ENCODE results near the gene NSD1. TPM values are rescaled to one million over a fixed set of nuclear protein-coding genes. Genes with fewer than 3 reads are reported as not detected.
A peak's percentile ranks its signal among the peaks of the same experiment; 100 is the strongest.

Gene NSD1
- total and polyA plus RNA-seq, 9 of the 15 experiments (the other 6 are each of a cell fraction or from before 2014, with no cell fraction given): 3.8 to 51.0 (median 24.7) TPM

DNA sequence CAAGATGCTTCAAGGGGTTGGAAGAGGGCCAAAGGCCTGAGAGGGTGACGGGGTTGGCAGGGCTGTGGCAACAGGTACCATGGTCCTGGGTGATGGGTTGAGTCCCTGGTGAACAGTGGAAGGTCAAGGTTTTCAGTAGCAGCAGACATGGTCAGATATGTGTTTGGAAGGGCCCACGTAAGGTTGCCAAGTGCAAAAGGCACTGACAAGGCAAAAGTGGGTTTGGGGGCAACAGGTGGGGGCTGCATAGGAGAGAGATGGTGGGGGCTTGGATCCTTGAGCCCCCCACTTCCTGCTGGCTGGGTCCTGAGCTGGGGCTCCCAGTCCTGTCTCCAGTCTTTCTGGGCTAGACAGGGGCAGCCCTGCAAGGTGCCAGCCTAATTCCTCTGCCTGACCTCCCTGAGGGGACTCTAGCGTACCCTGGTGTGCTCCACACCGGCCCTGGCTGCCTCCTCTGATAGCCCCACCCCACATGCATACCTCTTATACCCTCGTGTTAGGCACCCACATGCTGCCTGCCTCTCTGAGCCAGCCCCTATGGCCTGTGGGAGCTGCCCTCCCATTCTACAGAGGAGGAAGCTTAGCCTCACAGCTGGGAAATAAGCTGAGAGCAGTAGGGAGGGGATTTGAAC is 20.9 kb upstream of the NSD1 start:
- Histone ChIP-seq H3K9ac (ENCODE audit: insufficient read depth in 1 of 2, low read depth in 2 of 2, low read length in 2 of 2) (peak overlapping the region in 1 of 2 experiments; percentile 38; a peak in 1 of 4 replicates), H3K36me3 (ENCODE audit: control insufficient read depth, insufficient read depth, low read length) (no peaks in the 10 kb centered on the region), H3K4me1 (replicated peaks in 1 of 2; ENCODE audit: control insufficient read depth in 2 of 2, insufficient read depth in 2 of 2, low read length in 2 of 2) (peaks cover 15 to 29% of the 10 kb centered on the region in 2 experiments; a peak in 4 of 5 replicates), H3K4me2 (ENCODE audit: insufficient read depth, low read length) (no peak overlapping the region), H3K9me3 (replicated peaks; ENCODE audit: control insufficient read depth, insufficient read depth, low read depth, low read length) (no peaks in the 10 kb centered on the region), H2AFZ (ENCODE audit: low read depth, low read length) (no peak overlapping the region), H3K4me3 (no peak overlapping the region), H3K27ac (ENCODE audit: extremely low read depth, low read depth, low read length) (no peak overlapping the region), H3K27me3 (ENCODE audit: control insufficient read depth in 2 of 2, insufficient read depth in 2 of 2, low read length in 2 of 2) (no peaks in the 10 kb centered on the region), H4K20me1 (replicated peaks; ENCODE audit: control insufficient read depth, insufficient read depth, low read length) (peaks cover 15% of the 10 kb centered on the region), H3K9me1 (ENCODE audit: control insufficient read depth, insufficient read depth, low read length) (no peaks in the 10 kb centered on the region), H3K79me2 (ENCODE audit: control insufficient read depth, insufficient read depth, low read length) (no peaks in the 10 kb centered on the region)
- POLR2A ChIA-PET: interaction anchor here (0.7 to 1.0 kb wide), 3 partner anchors 200 to 452 kb away, joined by 3 to 6 read pairs (median 3); no protein-coding TSS in a partner anchor
- in situ Hi-C loops (cut with MboI): loop anchor here (5.0 to 25.0 kb wide), 3 partner anchors 342 to 1375 kb away; no protein-coding TSS in a partner anchor
- no TSS peak for BruUV-seq (replicated peaks)
- TF ChIP-seq MAX (CRISPR knock-in tag; IDR thresholded peaks at IDR 0.05) (no peak), MLX (CRISPR knock-in tag; conservative IDR thresholded peaks at IDR 0.05) (0 out of 4 replicates have a peak, but pooled peaks of 1 of the 2 experiments have one; percentile 38), PURB (CRISPR knock-in tag; IDR thresholded peaks at IDR 0.05; ENCODE audit: low read depth) (no peak)
- WGBS (ENCODE audit: insufficient coverage, low coverage, missing lambda C conversion rate): 24% methylated on average over 5 of the region's 5 CpGs
- DNase-seq (ENCODE audit: extremely low read depth in 1 of 4, low spot score in 3 of 4): no peak
- intact Hi-C loops (cut with micrococcal nuclease): loop anchor here (1.0 to 10.0 kb wide), 4 partner anchors 40 to 451 kb away; partner anchors contain the start of gene HK3
- FAIRE-seq: no peak
- CTCF ChIA-PET (ENCODE audit: low intra/inter-chr PET ratio): interaction anchor here (0.5 to 2.2 kb wide), 5 partner anchors 41 to 455 kb away, joined by 3 to 20 read pairs (median 5); partner anchors contain the start of gene ZNF346
- no peak for ATAC-seq

Data from K562 (cell line).